ENCODE data around the gene TMA7. TPM values are rescaled to one million over a fixed set of nuclear protein-coding genes. Genes with fewer than 3 reads are reported as not detected.
A peak's percentile ranks its signal among the peaks of the same experiment; 100 is the strongest.

TMA7 gene
- total and polyA plus RNA-seq, 4 donors, result 152 to 985 (median 239) TPM

- Histone ChIP-seq H3K36me3 (ENCODE audit: control insufficient read depth in 4 of 4, insufficient read depth in 4 of 4, low read length in 4 of 4) (peaks cover 0 to 18% (median 14%) of the 10 kb centered on the region in 4 donors), H3K27me3 (ENCODE audit: control insufficient read depth in 3 of 3, insufficient read depth in 3 of 3, low read length in 2 of 3) (no peaks in the 10 kb centered on the region), H3K4me3 (no peak overlapping the region), H3K4me1 (ENCODE audit: control insufficient read depth in 5 of 5, insufficient read depth in 5 of 5, low read length in 5 of 5) (peaks cover 0 to 18% (median 7%) of the 10 kb centered on the region in 5 donors), H3K9me3 (ENCODE audit: control insufficient read depth in 4 of 4, insufficient read depth in 3 of 4, low read length in 3 of 4) (no peaks in the 10 kb centered on the region), H3K27ac (ENCODE audit: low read depth in 1 of 2, low read length in 1 of 2) (peak overlapping the region in 1 of 2 donors; percentile 72), H3K9ac (ENCODE audit: insufficient read depth in 1 of 2, low read length in 2 of 2) (no peak overlapping the region)
- WGBS, 2 donors, result 85% methylated on average over 16 of the region's 16 CpGs
- TF ChIP-seq CTCF (IDR thresholded peaks at IDR 0.05; ENCODE audit: control extremely low read depth, extremely low read depth), result no peak
- ATAC-seq (ENCODE audit: insufficient read depth, low FRiP score), result no peak
- no peak for DNase-seq
These were observed 7.4 kb upstream of the TMA7 start for GRCh38 chr3:48432411-48433371.

- ATAC-seq (ENCODE audit: insufficient read depth, low FRiP score), result peak; percentile 13
- no peaks in the 10 kb centered on the region for H3K9me3 ChIP-seq (ENCODE audit: control insufficient read depth in 4 of 4, insufficient read depth in 3 of 4, low read length in 3 of 4)
- WGBS, 2 donors, result 76 to 88% methylated on average over 12 of the region's 12 CpGs
- H3K27ac ChIP-seq (ENCODE audit: low read depth in 1 of 2, low read length in 1 of 2), result peak overlapping the region in 1 of 2 donors; percentile 72
- no peak for DNase-seq
- peaks cover 0 to 9% (median 3%) of the 10 kb centered on the region in 5 donors for H3K4me1 ChIP-seq (ENCODE audit: control insufficient read depth in 5 of 5, insufficient read depth in 5 of 5, low read length in 5 of 5)
- no peaks in the 10 kb centered on the region for H3K27me3 ChIP-seq (ENCODE audit: control insufficient read depth in 3 of 3, insufficient read depth in 3 of 3, low read length in 2 of 3)
- H3K4me3 ChIP-seq, result no peak overlapping the region
- TF ChIP-seq CTCF (IDR thresholded peaks at IDR 0.05; ENCODE audit: control extremely low read depth, extremely low read depth), result no peak
- H3K9ac ChIP-seq (ENCODE audit: insufficient read depth in 1 of 2, low read length in 2 of 2), result no peak overlapping the region
- peaks cover 0 to 18% (median 14%) of the 10 kb centered on the region in 4 donors for H3K36me3 ChIP-seq (ENCODE audit: control insufficient read depth in 4 of 4, insufficient read depth in 4 of 4, low read length in 4 of 4)
These were observed 6.5 kb upstream of the TMA7 start for GRCh38 chr3:48433472-48434118.

- Histone ChIP-seq H3K4me1 (ENCODE audit: control insufficient read depth in 5 of 5, insufficient read depth in 5 of 5, low read length in 5 of 5) (peaks cover 0 to 15% (median 3%) of the 10 kb centered on the region in 5 donors), H3K9ac (ENCODE audit: insufficient read depth in 1 of 2, low read length in 2 of 2) (no peak overlapping the region), H3K36me3 (ENCODE audit: control insufficient read depth in 4 of 4, insufficient read depth in 4 of 4, low read length in 4 of 4) (peaks cover 0 to 18% (median 14%) of the 10 kb centered on the region in 4 donors), H3K27ac (ENCODE audit: low read depth in 1 of 2, low read length in 1 of 2) (peak overlapping the region in 1 of 2 donors; percentile 72), H3K4me3 (no peak overlapping the region), H3K9me3 (ENCODE audit: control insufficient read depth in 4 of 4, insufficient read depth in 3 of 4, low read length in 3 of 4) (no peaks in the 10 kb centered on the region), H3K27me3 (ENCODE audit: control insufficient read depth in 3 of 3, insufficient read depth in 3 of 3, low read length in 2 of 3) (no peaks in the 10 kb centered on the region)
- 69 to 76% methylated on average over 15 of the region's 15 CpGs for WGBS, 2 donors
- no peak for DNase-seq
- no peak for TF ChIP-seq CTCF (IDR thresholded peaks at IDR 0.05; ENCODE audit: control extremely low read depth, extremely low read depth)
- no peak for ATAC-seq (ENCODE audit: insufficient read depth, low FRiP score)
These were observed 5.3 kb upstream of the TMA7 start for GRCh38 chr3:48434591-48435222.
